ENCODE measurements around the gene HOXD11.

Gene HOXD11

DNA sequence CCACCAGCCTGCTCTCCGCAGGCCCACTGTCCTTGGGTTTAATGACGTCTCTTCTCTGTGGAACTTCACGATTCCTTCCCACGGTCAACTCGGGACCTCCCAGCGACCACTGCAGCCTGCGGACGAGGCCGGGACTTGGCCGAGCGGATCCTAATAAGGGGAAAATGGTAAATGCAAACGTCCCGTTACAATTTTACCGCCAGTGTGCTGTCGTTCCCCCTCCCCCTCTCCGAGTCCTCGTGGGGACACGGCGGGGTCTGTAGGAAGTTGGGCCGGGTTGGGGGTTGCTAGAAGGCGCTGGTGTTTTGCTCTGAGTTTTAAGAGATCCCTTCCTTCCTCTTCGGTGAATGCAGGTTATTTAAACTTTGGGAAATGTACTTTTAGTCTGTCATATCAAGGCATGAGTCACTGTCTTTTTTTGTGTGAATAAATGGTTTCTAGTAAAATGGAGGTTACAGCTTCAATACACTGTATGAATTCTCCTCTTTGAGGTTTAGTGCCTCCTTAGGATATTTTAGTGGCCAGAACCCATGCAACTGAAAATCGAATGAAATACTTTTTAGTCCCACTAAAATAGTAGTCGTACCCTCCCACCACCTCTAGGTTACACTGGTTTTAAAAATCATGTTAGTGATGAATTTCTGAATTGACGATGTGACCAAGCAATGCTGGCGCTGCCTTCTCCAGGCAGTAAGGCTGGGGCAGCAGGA is 2.3 kb downstream of the HOXD11 start:
- DNase-seq: no peak

DNA sequence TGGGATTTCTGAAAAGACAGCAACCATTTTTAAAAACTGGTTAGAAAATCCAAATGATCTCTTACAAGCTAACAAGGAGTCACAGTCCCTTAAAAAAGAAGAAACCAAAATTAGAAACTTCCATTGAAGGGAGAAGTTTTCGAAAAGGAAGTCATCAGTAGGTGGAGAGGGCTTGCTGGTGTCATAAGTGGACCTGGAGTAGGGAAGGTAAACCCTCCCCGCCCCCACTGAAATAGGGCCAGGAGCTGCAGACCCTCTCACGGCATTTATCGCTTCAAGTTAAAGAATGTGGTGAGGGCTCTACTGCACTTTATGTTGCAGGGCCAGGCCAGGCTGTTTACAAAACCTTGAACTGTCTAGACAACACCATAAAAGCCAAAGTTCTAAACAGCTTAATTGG is 2.9 kb downstream of the HOXD11 start:
- DNase-seq: no peak

DNA sequence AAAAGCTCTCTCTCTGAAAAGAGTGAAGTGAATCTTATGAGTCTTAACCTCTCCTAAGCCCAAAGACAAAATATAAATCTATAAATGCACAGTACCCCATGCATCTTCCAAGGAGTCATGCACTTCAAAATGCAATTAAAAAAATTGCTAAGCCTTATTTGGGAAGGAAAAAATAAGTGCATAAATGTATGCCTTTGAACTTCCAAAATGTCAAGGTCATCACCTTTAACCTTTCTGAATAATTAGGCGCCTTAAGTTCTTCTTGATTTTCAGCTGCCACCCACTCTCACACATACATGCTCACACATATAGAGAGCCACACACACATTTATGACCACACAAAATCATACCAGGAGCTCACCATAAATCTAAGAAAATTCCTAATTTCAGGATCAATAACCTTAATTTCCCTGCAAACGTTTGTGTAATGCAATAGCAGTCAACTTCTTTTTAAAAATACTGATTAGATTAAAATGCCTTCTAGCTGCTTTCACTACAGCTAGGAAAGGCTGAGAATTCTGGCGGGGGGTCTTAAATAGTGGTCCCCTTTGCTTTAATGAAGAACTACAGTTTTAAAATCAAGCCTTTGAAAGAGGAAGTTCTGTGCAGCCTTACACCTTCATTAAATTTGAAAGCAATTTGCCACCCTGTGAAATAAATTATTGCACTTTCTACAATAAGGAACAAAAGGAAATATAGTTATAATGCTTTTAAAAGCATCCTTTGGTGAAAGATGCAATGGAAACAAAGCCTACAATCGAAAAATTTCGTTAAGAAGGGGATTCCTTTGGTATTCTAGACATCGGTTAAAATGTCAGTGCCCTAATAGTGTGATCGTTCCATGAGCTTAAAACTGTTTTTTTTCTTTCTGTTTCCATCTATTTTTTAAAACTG is 3.6 kb downstream of the HOXD11 start:
- no peak for DNase-seq

DNA sequence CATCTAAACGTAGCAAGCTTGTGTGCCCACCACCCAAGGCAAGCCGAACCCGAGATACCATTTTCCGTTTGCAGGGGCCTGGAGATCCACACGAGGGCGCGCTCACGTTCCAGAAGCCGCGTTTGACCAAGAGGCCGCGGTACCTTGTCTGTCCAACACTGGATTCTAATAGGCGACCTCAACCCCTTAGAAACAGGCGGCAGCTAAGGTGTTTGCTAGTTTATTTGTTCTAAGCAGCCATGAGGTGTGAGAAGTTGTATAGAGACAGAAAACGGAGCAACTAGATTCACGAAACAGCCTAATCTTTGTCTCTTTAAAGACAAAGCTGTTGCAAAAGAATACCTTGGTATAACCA is 4.2 kb downstream of the HOXD11 start:
- DNase-seq: no peak

DNA sequence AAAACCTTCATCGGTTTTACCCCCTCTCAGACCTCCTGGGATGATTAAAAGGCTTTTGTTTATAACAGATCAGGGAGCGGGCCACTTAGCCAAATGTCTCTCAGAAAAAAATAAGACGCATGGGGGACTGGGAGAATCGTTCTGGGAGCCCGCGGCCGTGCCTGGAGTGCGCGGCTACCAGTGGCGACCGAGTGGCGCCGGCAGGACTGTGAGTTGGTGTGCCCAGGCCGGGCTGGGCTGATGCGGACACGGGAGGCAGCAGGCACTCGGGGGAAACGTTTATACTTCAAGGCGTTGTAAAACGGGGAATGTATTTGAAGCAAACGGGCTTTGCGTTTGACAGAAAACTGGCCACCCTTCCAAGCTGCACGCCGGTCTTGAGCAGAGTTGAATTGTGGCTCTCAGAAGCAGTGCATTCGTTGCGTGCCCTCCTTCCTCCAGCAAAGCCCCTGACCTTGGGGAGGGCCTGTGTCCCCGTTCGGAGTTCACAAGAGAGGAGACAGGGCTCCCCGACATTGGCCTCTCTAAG is 4.8 kb downstream of the HOXD11 start:
- no peak for DNase-seq

DNA sequence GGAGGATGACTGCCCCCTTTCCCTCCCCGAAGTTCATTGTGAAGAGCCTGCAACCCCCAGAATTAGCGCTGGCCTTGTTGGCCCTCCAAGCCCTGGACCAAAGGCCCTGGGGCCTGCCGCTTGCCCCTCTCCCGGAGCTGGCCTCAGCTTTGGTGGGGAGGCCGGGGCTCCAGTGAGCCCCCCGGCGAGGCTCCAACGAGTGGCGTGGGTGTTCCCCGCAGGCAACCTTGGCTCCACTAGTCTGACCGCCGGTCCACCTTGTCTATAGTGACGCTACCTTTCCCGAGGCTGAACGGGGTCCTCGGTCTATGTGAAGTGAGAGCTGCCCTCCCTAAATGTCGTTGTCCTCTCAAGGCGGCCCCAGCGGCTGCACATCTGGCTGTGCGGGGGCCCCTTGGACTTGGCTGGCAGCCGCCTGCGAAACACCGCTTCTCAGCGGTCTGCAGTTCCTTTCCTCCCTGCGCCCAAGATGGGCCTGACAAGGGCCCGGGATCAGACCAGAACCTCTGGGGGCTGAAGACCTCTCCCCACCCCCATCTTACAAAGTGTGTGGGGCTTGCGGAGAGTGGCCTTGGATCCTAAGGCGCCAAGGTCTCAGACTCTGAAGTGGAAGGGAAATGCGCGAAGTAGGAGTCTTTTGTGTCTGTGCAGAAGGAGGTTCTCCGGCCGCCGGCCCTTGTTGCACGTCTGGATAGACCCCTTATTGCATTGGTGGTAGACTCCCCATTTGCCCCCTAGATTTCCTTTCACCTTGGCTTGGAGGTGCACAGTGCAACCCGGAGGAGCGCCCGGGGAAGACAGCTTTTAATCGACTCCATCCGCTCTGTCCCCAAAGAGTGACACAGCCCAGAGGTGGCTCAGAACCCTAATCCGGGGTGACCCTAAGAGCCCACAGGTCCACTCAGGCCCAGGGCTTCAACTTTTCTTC is 5.6 kb downstream of the HOXD11 start:
- DNase-seq: no peak

DNA sequence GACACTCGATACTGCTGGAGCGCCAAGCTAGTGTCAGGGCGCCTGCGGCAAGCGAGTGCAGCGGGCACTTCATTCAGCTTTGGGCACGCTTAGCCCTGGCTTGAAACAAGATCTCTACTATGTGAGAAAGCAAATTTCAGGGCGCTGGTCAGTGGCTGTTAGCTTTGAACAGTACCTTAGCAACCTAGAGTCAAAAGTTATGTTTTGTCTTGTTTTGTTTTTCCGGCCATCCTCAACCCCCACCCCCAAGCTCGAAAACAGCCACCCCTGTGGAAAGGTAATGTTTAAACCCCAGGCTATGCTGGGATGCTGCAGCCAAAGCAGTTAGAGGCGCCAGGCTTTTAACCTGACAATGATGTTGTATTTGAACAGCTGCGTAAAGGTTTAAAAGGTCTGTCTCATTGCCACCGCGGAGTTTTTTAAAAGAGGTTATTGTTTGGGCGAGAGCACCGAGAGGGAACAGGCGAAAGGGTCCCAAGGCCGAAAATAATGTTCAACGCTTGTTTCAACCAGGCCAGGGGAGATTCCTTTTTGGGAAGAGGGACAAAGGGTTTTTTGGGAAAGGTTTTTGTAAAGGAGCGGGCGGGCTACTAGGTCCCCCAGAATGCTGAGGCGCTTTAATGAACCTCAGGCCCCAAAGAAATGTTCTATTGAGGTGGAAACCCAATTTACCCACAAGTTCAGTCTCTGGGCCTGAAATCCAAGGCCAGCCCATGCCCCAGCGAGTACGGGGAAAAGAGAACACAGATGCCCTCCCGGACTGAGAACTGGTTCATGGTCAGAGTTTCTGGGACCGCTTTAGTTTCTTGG is 7.2 kb downstream of the HOXD11 start:
- no peak for DNase-seq

DNA sequence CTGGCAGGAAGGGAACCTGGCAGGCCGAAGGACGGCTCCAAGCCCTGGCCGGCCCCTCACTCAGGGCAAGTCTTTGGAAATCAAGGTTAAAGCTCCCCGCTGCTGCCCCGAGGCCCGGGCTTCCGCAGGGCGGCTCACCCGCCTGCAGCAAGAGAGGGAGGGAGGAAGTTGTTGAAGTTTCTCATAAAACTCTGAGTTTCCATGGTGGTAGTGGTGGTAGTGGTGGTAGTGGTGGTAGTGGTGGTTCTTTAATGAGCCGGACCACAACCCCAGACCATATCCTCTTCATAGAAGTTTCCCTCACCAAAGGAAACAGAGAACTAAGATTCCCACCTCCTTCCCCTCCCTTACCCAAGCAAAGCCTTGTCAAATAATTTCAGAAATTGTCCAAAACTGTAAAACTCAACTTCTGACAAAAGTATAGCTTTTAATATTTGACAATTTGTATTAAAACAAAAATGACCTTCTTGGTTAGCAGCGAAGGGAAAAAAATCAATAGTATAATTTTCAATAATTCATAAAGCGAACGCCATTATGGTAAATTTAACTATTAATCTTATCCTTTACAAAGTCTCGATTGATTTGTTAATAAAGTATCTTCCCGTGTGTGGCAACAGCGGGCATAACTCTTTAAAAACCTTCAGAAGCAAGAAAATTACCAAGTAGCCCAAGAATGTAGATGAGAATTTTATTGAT is 8.0 kb downstream of the HOXD11 start:
- DNase-seq: no peak

DNA sequence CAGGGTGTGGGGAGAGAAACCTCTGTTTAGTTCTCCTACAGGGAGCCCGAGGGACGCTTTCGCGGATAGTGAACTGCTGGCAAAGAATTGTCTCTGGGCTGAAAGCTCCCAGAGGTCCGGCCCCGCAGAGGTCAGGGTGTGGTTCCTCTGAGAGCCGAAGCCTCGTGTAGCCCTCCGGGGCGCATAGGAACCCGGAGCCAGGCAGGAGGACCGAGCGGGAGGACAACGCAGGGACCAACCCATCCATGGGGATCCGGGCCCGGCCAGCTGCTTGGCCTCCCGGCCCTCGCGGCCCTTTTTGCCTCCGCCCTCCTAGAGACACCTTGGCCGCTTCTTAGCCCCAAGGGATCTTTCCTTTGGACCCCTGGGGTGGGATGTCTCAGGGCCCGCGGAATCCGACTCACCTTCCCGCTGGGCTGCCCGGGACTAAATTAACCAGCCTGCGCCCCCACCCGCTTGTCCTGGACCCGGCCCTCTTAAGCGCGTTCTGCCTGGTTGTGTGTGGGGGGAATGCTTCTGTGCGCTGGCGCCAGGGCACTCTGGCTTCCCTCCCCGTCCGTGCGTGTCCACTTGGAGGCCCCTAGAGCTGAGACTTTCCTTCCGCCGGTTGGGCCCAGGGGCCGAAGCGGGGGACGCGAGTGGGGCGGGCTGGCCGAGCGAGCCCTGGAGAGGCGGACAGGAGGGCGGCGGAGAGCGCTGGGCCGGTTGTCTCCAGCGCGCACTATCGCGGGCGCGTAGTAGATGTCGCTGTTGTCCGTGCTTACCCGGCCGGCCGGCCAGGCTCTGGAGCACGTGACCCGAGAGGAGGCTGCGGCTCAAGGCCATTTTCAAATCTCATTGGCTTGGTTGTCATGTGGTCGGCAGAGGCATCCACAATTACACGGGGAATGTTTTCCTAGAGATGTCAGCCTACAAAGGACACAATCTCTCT is 9.1 kb downstream of the HOXD11 start, which contains the start of gene HOXD10:
Gene HOXD10 (plus strand): TSS at position 896 of the 931 bp plus-strand sequence. CDS start 56 bp downstream, outside the sequence.
- no peak for DNase-seq

DNA sequence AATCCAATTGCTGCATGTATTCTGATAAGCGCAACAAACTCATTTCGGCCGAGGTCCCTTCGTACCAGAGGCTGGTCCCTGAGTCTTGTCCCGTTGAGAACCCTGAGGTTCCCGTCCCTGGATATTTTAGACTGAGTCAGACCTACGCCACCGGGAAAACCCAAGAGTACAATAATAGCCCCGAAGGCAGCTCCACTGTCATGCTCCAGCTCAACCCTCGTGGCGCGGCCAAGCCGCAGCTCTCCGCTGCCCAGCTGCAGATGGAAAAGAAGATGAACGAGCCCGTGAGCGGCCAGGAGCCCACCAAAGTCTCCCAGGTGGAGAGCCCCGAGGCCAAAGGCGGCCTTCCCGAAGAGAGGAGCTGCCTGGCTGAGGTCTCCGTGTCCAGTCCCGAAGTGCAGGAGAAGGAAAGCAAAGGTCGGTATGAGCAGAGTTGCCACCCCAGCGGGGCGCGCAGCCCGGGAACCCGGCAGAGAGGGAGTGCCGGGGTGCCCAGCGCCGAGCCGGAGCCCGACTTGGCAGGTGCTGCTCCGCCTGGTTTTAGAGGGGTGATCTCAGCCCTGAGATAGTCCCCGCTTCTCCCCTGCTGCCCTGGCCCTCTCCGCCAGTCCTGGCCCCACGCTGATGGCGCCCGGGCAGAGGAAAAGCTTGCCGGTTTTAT is 10.2 kb downstream of the HOXD11 start:
- no peak for DNase-seq

DNA sequence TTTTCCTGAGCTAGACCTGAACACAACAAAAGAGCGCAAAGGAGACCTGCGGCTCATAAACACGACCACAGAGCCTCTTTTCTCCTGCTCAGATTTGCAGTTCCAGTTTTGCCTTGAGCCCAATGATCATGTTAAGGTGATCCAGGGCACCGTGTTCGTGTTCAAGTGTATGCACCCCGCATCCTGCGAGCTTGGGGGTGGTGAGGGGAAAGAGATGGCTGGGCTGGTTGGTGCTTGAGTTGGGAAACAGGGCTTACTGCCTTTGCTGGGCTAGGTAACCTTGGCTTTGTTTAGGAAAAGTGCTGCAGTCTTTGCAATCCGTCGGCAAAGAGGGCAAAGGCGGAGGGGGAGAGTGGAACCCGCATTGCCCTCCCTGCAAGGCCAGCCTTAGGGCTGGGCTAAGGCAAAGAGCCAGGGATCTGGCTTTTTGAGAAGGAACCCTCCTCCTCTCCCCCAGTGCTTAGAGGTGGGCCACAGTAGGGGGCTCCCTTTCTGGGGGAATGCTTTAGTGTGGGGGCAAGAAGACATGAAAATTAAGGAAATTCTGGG is 10.8 kb downstream of the HOXD11 start:
- no peak for DNase-seq

DNA sequence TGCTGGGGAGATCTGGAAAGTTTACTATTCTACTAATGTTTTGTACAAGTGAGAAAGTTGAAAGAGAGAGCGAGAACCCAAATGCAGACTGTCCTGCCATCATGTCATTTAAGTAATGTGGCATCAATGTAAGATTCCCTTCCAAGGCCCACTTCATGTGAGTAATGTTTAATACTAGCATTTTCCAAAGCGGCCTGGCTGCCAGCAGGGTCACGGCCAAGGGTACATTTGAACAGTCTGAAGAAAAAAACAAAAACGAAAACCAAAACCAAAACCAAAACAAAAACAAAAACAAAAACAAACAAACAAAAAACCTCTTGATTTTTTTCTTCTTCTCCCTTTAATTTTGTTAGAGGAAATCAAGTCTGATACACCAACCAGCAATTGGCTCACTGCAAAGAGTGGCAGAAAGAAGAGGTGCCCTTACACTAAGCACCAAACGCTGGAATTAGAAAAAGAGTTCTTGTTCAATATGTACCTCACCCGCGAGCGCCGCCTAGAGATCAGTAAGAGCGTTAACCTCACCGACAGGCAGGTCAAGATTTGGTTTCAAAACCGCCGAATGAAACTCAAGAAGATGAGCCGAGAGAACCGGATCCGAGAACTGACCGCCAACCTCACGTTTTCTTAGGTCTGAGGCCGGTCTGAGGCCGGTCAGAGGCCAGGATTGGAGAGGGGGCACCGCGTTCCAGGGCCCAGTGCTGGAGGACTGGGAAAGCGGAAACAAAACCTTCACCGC is 11.7 kb downstream of the HOXD11 start:
- DNase-seq: no peak

DNA sequence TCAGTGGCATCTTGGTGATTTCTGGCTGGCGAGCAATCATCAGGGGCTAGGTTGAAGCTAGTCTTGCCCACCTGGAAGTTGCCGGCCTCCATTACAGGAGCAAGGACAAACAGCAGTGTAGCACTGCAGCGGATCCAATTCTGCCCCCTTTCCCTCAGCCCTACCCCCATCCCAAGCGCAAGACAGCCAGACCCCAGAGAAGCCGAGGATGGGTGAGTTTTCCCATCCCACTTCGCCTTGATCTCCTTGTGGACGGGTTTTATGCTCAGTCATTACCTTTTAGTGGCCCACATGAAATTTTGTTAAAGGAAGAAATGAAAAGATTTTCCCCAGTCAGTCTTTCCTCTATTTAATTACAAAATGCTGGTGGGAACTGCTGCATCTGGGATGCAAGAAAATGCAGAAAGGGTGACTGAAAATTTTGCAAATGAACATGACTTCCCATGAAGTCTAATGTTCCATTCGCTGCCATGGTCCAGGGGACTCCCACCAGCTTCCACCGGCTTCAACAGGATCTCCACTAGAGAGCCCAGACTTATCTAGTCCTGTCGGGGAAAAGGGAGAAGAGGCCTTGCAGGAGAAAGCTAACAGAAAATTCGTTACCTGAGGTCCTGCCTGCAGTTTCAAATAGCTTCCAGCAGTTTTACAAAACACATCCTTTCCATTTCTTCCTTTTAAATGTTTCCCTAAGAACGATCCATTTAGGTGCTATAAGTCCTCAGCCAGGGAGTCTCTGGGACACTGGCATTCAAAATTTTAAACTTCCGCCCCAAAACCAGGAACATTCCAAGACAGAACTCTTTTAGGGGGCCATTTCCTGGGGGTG is 13.5 kb downstream of the HOXD11 start:
- DNase-seq: no peak

DNA sequence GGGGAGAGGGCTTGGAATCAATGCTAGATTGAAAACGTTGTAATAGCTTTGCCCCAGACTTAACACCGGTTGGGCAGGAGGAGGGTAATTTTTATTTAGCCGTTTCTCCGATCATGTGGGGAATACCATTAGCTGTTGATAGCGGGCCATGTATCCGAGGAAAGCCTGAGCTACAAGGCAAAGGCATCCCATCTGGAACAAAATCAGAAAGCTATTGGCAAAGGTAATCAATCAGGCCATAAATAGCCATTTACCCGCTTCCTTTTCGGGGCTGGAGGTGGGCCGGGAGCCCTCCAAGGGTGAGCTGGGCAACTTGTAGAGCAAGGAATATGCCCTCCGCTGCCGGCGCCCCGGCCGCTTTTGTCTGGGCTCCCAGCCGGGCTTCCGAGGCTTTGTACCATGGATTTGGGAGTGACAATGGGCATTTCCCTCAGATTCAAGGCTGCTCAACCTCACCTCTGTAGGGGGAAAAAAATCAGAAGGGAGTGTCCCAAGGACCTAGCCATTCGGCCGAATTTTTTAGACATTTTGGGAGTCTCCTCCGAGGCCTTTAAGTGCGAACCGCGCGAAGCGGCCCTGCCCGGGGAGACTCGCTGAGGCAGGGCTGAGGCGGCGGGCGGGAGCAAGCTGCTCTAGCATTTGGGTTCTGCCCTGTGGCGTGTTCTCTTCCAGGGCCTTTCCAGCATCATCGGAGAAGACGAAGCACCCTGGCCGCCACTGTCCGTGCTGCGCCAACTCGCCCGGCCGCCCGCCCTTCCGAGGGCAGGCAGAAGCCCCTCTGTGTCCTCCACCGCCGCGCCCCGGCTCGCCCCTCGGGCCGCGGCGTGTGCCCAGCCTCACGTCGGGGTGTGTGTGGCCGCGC is 14.3 kb downstream of the HOXD11 start:
- DNase-seq: no peak

DNA sequence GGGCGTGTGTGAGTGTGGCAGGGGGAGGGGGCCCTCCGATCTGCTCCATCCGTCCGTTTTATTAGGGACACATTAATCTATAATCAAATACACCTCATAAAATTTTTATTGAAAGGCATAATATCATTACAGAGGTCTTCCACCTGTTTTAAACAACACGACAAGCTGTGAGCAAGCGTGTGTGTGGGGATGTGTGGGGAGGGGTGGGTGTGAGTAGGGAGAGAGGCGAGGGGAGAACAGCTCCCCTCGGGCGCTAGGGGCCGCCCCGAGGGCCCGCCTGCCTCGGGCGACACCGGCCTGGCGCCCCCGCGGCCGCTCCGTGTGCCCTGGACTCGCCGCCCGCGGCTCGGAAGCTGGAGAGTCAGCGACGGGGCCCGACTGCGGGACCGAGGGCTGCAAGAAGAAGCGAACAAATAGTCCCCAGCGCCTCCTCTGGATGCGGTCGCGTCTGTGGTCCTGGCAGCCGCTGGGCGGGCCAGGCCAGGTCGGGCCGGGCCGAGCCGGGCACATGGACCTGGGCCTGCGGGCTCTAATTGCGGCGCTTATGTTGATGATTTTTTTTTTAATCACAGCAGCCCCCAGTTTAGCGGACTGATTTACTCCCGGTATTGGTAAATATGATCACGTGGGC is 15.1 kb downstream of the HOXD11 start:
- DNase-seq: no peak
